Naive B cell (primary cell): Measurements from ENCODE around the gene SCAMP2. TPM values are rescaled to one million over a fixed set of nuclear protein-coding genes. Genes with fewer than 3 reads are reported as not detected.

ENCODE experiments used
- ATAC-seq, 2 donors: fragments of 150-1000 bp; cut with Tn5 transposase; 2 replicates each; pipeline ENCODE4 v1.10.0; 2021; ENCODE audit warnings: low read depth in 2 of 2, mild to moderate bottlenecking in 2 of 2, moderate library complexity in 2 of 2
- DNase-seq: peaks from one replicate; pipeline ENCODE4 v3.0.0; 2022
- H3K27ac Mint-ChIP-seq, 6 donors: one replicate each; pipeline ENCODE4 v1.8.0; 2020 to 2022; ENCODE audit warnings: mild to moderate bottlenecking in 6 of 6, mixed read lengths in 6 of 6, moderate library complexity in 5 of 6, inconsistent platforms in 2 of 6
- H3K27me3 Mint-ChIP-seq, 3 donors: one replicate each; pipeline ENCODE4 v1.8.0; 2021 to 2022; ENCODE audit warnings: mixed read lengths in 3 of 3, mild to moderate bottlenecking in 1 of 3
- H3K36me3 Mint-ChIP-seq, 2 donors: one replicate each; pipeline ENCODE4 v1.8.0; 2020 to 2022; ENCODE audit warnings: mixed read lengths in 2 of 2, inconsistent platforms in 1 of 2, mild to moderate bottlenecking in 1 of 2
- H3K4me1 Mint-ChIP-seq, 3 donors: one replicate each; pipeline ENCODE4 v1.8.0; 2020 to 2022; ENCODE audit warnings: mixed read lengths in 3 of 3, inconsistent platforms in 1 of 3, mild to moderate bottlenecking in 1 of 3, moderate library complexity in 1 of 3
- H3K4me3 Mint-ChIP-seq, 8 donors: one replicate each; pipeline ENCODE4 v1.8.0; 2020 to 2022; ENCODE audit warnings: mild to moderate bottlenecking in 8 of 8, mixed read lengths in 8 of 8, moderate library complexity in 8 of 8, inconsistent platforms in 2 of 8
- H3K9me3 Mint-ChIP-seq, 7 donors: one replicate each; pipeline ENCODE4 v1.8.0; 2020 to 2022; ENCODE audit warnings: mixed read lengths in 7 of 7, mild to moderate bottlenecking in 5 of 7, inconsistent platforms in 2 of 7, moderate library complexity in 1 of 7
- polyA plus RNA-seq, 6 donors: library from polyadenylated mRNA; unstranded; fragments of 300-500 nt; fragmentation: Illumina TruSeq; gene quantifications; one replicate each; pipeline ENCODE4 v1.2.3, GENCODE V29; 2021; ENCODE audit warnings: low read depth in 6 of 6

The SCAMP2 gene
- polyA plus RNA-seq, 6 donors from 2014 or later = 102 to 122 (median 110) TPM

- peak overlapping the region in 7 of 8 donors; percentile 21 to 89 (median 69) for H3K4me3 Mint-ChIP-seq
- H3K4me1 Mint-ChIP-seq = peaks cover 54 to 64% (median 58%) of the 10 kb centered on the region in 3 donors
- ATAC-seq (no peak), DNase-seq (no peak)
- no peaks in the 10 kb centered on the region for H3K9me3 Mint-ChIP-seq
- H3K27ac Mint-ChIP-seq = peak overlapping the region; percentile 94 to 99 (median 96)
- no peaks in the 10 kb centered on the region for H3K27me3 Mint-ChIP-seq
- peaks cover 0 to 15% of the 10 kb centered on the region in 2 donors for H3K36me3 Mint-ChIP-seq
Observed at GRCh38 chr15:74798388-74799254, 74.5 kb downstream of the SCAMP2 start.

GRCh38 chr15:74795966-74796625 lies 77.1 kb downstream of the SCAMP2 start:
- H3K4me3 Mint-ChIP-seq = peak overlapping the region in 7 of 8 donors; percentile 25 to 83 (median 48)
- DNase-seq = no peak
- H3K9me3 Mint-ChIP-seq = no peaks in the 10 kb centered on the region
- H3K36me3 Mint-ChIP-seq = peaks cover 0 to 20% of the 10 kb centered on the region in 2 donors
- peak overlapping the region in 5 of 6 donors; percentile 58 to 99 (median 95) for H3K27ac Mint-ChIP-seq
- H3K4me1 Mint-ChIP-seq = peaks cover 73 to 89% (median 84%) of the 10 kb centered on the region in 3 donors
- H3K27me3 Mint-ChIP-seq = no peaks in the 10 kb centered on the region
- ATAC-seq = no peak

GRCh38 chr15:74794970-74795349 lies 78.2 kb downstream of the SCAMP2 start:
- Mint-ChIP-seq H3K27me3 (no peaks in the 10 kb centered on the region), H3K36me3 (peaks cover 0 to 18% of the 10 kb centered on the region in 2 donors), H3K4me3 (peak overlapping the region; percentile 58 to 87 (median 74)), H3K4me1 (peaks cover 73 to 95% (median 89%) of the 10 kb centered on the region in 3 donors), H3K9me3 (no peaks in the 10 kb centered on the region), H3K27ac (peak overlapping the region in 5 of 6 donors; percentile 70 to 96 (median 95))
- DNase-seq (no peak), ATAC-seq (no peak)

GRCh38 chr15:74794248-74794969 lies 78.8 kb downstream of the SCAMP2 start:
- DNase-seq (no peak), ATAC-seq (no peak)
- H3K36me3 Mint-ChIP-seq = peaks cover 0 to 18% of the 10 kb centered on the region in 2 donors
- peak overlapping the region in 5 of 6 donors; percentile 70 to 96 (median 95) for H3K27ac Mint-ChIP-seq
- peaks cover 73 to 95% (median 89%) of the 10 kb centered on the region in 3 donors for H3K4me1 Mint-ChIP-seq
- H3K4me3 Mint-ChIP-seq = peak overlapping the region; percentile 6 to 87 (median 70)
- H3K27me3 Mint-ChIP-seq = no peaks in the 10 kb centered on the region
- H3K9me3 Mint-ChIP-seq = no peaks in the 10 kb centered on the region

Other genes with a start within 250 kb of the SCAMP2 start
- gene EDC3, start 177.3 kb downstream of the SCAMP2 start, polyA plus RNA-seq = 10 to 100 TPM; 14.4 to 30.1 (median 24.1) TPM
- gene CYP1A1, start 147.8 kb downstream of the SCAMP2 start, polyA plus RNA-seq = not detected
- gene CYP1A2, start 124.5 kb downstream of the SCAMP2 start, polyA plus RNA-seq = not detected
- gene CSK, start 91.3 kb downstream of the SCAMP2 start, polyA plus RNA-seq = 100 to 1,000 TPM; 176 to 273 (median 216) TPM
- not detected for gene LMAN1L, start 60.5 kb downstream of the SCAMP2 start, polyA plus RNA-seq
- not detected for gene CPLX3, start 46.7 kb downstream of the SCAMP2 start, polyA plus RNA-seq
- gene ULK3, start 30.2 kb downstream of the SCAMP2 start, polyA plus RNA-seq = 10 to 100 TPM in 5 of 6 donors, 1 to 10 TPM in 1; 9.3 to 21.5 (median 13.1) TPM
- 10 to 100 TPM; 54.3 to 70.0 (median 57.7) TPM for gene MPI, start 16.7 kb upstream of the SCAMP2 start, polyA plus RNA-seq
- gene FAM219B, start 33.5 kb upstream of the SCAMP2 start, polyA plus RNA-seq = 10 to 100 TPM; 16.7 to 31.4 (median 22.2) TPM
- gene COX5A, start 64.7 kb upstream of the SCAMP2 start, polyA plus RNA-seq = 100 to 1,000 TPM; 250 to 322 (median 270) TPM
- gene RPP25, start 83.4 kb upstream of the SCAMP2 start, polyA plus RNA-seq = 1 to 10 TPM in 5 of 6 donors, under 1 TPM in 1; 0.92 to 3.6 (median 2.7) TPM
- not detected for gene SCAMP5, start 122.2 kb upstream of the SCAMP2 start, polyA plus RNA-seq
- 1 to 10 TPM; 4.5 to 8.9 (median 7.1) TPM for gene PPCDC, start 150.2 kb upstream of the SCAMP2 start, polyA plus RNA-seq